ENCODE results near the gene SLC25A21.

SLC25A21 gene

GRCh38 chr14:36827861-36828260 lies 344.5 kb downstream of the SLC25A21 start:
- Histone ChIP-seq H3K4me3 (ENCODE audit: low read depth, low read length) (no peak overlapping the region), H3K9me3 (ENCODE audit: control insufficient read depth, insufficient read depth, low read depth, low read length) (no peaks in the 10 kb centered on the region), H3K36me3 (ENCODE audit: control insufficient read depth in 2 of 2, insufficient read depth in 1 of 2, low read length in 2 of 2) (no peaks in the 10 kb centered on the region), H3K27ac (ENCODE audit: extremely low read depth, low read depth, low read length) (no peak overlapping the region), H3K4me1 (ENCODE audit: control insufficient read depth, insufficient read depth, low read length) (peaks cover 18% of the 10 kb centered on the region)
- CTCF ChIA-PET, result interaction anchor here (0.7 kb wide), 1 partner anchor 111 kb away, joined by 3 read pairs; no protein-coding TSS in a partner anchor
- POLR2A ChIA-PET, result no interaction called here
- TF ChIP-seq ZNF747 (tag by site-specific recombination; IDR thresholded peaks at IDR 0.05) (no peak), ZNF354C (tag by site-specific recombination; IDR thresholded peaks at IDR 0.05; ENCODE audit: borderline replicate concordance, low read depth) (no peak), SETDB1 (IDR thresholded peaks at IDR 0.05; ENCODE audit: insufficient read length, low read length) (no peak), ZNF837 (tag by site-specific recombination; IDR thresholded peaks at IDR 0.05) (no peak), ZNF571 (tag by site-specific recombination; IDR thresholded peaks at IDR 0.05) (no peak), ZNF544 (tag by site-specific recombination; IDR thresholded peaks at IDR 0.05) (no peak), ZNF239 (tag by site-specific recombination; IDR thresholded peaks at IDR 0.05) (no peak), ZNF155 (tag by site-specific recombination; IDR thresholded peaks at IDR 0.05) (no peak), ZNF623 (tag by site-specific recombination; IDR thresholded peaks at IDR 0.05) (no peak), ZFHX2 (tag by site-specific recombination; conservative IDR thresholded peaks at IDR 0.05) (no peak), ZBTB20 (tag by site-specific recombination; IDR thresholded peaks at IDR 0.05) (no peak), ZSCAN23 (tag by site-specific recombination; IDR thresholded peaks at IDR 0.05) (no peak), GLI4 (tag by site-specific recombination; IDR thresholded peaks at IDR 0.05) (no peak), ZNF776 (tag by site-specific recombination; IDR thresholded peaks at IDR 0.05; ENCODE audit: borderline replicate concordance) (no peak), KLF17 (tag by site-specific recombination; IDR thresholded peaks at IDR 0.05) (no peak)

GRCh38 chr14:36826614-36827013 lies 345.8 kb downstream of the SLC25A21 start:
- H3K4me3 ChIP-seq (ENCODE audit: low read depth, low read length), result no peak overlapping the region
- H3K4me1 ChIP-seq (ENCODE audit: control insufficient read depth, insufficient read depth, low read length), result peaks cover 20% of the 10 kb centered on the region
- ChIA-PET CTCF (no interaction called here), POLR2A (no interaction called here)
- no peaks in the 10 kb centered on the region for H3K9me3 ChIP-seq (ENCODE audit: control insufficient read depth, insufficient read depth, low read depth, low read length)
- TF ChIP-seq ZNF48 (tag by site-specific recombination; IDR thresholded peaks at IDR 0.05) (no peak), ZNF140 (tag by site-specific recombination; IDR thresholded peaks at IDR 0.05) (no peak), ZNF23 (tag by site-specific recombination; IDR thresholded peaks at IDR 0.05; ENCODE audit: borderline replicate concordance) (no peak), ZNF692 (tag by site-specific recombination; IDR thresholded peaks at IDR 0.05) (no peak), ZNF404 (tag by site-specific recombination; IDR thresholded peaks at IDR 0.05) (no peak), ZNF394 (tag by site-specific recombination; IDR thresholded peaks at IDR 0.05; ENCODE audit: borderline replicate concordance) (no peak), GLI4 (tag by site-specific recombination; IDR thresholded peaks at IDR 0.05) (no peak), ZNF837 (tag by site-specific recombination; IDR thresholded peaks at IDR 0.05) (no peak), ZNF280C (tag by site-specific recombination; IDR thresholded peaks at IDR 0.05) (no peak)
- H3K36me3 ChIP-seq (ENCODE audit: control insufficient read depth in 2 of 2, insufficient read depth in 1 of 2, low read length in 2 of 2), result no peaks in the 10 kb centered on the region
- H3K27ac ChIP-seq (ENCODE audit: extremely low read depth, low read depth, low read length), result no peak overlapping the region
